T-helper 1 cell treated with Interleukin-12 subunit alpha and Interleukin-12 subunit beta and Interleukin-4 antibody, amounts not matched to agents 30 ng/mL and 1 ng/mL, for 36 hours (primary cell): ENCODE measurements around the gene EEF1AKMT3. TPM values are rescaled to one million over a fixed set of nuclear protein-coding genes. Genes with fewer than 3 reads are reported as not detected.

Experiments used
- intact Hi-C: fragments of 100-400 bp; cut with micrococcal nuclease; formaldehyde crosslinking; loops from one replicate; pipeline ENCODE4 v1.15.1; 2024
- total RNA-seq: library from RNA; stranded (reverse); gene quantifications from 2 replicates; pipeline ENCODE4 v1.2.3, GENCODE V29; 2022

The EEF1AKMT3 gene
- total RNA-seq, 1 donor from 2014 or later: 2.9 TPM

DNA sequence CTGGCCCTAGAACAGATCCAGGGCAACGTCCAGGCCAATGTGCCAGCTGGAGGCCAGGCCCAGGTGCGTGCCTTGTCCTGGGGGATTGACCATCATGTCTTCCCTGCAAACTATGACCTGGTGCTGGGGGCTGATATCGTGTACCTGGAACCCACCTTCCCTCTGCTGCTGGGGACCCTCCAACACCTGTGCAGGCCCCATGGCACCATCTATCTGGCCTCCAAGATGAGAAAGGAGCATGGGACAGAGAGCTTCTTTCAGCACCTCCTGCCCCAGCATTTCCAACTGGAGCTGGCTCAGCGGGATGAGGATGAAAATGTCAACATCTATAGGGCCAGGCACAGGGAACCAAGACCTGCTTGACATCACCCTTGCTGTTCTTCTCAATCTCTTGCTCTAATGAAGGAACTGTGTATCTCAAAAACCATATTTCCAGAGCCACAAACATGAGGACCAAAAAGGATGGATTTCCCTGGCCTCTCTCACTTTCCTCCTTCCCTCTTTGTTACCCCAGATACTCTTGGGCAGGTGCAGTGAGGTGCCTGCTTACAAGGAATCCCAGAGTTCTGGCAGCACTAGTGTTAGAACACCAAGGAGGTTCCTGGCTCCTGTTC, 8.0 kb downstream of the EEF1AKMT3 start:
- intact Hi-C loops: no loop called here

DNA sequence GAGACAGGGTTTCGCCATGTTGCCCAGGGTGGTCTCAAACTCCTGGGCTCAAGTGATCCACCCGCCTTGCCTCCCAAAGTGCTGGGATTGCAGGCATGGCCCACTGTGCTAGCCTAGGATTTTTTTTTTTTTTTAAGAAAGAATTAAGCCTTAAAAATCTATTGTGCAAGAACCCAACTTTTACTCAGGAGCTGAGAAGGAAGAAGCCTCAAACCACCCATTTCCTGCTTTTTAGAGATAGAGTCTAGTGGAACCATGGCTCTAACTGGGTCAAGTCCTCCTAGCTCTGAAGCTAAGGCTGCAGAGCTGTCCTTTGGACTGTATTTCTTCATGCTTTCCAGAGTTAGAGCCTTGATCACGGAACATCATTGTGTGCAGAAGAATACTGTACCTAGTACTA, 8.8 kb downstream of the EEF1AKMT3 start:
- intact Hi-C loops: no loop called here

DNA sequence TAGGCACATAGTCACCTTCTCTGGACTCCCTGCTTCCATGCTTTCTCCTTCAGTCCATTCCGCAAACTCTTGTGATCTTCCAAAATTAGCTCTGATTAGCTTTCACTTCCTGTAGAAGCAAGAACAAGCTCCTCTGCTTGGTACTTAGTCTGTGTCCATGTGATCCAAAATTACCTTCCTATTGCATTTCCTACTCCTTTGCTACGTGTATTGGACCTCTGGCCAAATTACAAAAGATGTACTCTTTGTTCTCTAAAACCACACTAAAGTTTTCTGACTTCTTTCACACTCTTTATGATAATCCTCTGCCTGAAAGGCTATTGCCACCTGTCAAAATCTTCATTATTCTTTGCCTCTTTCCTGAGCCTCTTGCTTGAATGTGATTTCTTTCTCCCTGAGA, 9.4 kb downstream of the EEF1AKMT3 start:
- intact Hi-C loops: loop anchor here (1.0 to 2.0 kb wide), 11 partner anchors 10 to 154 kb away; partner anchors contain the start of genes CDK4, CTDSP2, EEF1AKMT3 and METTL1

DNA sequence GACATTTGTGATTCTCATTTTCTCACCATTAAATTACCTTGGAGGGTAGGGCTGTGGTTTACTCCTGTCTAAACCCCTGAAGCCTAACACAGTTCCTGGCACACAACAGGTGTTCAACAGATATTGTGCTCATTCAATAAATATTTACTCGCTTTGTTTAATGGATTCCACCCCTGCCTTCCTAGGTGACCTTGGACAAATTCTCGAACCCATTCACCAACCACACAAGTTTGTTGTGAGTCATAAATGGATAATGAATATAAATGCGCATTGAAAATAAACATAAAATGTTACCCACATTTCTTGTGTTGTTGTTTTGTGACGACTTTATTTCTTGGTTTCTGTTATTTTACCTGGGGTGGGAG, 9.8 kb downstream of the EEF1AKMT3 start:
- intact Hi-C loops: loop anchor here (1.0 to 2.0 kb wide), 11 partner anchors 10 to 154 kb away; partner anchors contain the start of genes CDK4, CTDSP2, EEF1AKMT3 and METTL1

DNA sequence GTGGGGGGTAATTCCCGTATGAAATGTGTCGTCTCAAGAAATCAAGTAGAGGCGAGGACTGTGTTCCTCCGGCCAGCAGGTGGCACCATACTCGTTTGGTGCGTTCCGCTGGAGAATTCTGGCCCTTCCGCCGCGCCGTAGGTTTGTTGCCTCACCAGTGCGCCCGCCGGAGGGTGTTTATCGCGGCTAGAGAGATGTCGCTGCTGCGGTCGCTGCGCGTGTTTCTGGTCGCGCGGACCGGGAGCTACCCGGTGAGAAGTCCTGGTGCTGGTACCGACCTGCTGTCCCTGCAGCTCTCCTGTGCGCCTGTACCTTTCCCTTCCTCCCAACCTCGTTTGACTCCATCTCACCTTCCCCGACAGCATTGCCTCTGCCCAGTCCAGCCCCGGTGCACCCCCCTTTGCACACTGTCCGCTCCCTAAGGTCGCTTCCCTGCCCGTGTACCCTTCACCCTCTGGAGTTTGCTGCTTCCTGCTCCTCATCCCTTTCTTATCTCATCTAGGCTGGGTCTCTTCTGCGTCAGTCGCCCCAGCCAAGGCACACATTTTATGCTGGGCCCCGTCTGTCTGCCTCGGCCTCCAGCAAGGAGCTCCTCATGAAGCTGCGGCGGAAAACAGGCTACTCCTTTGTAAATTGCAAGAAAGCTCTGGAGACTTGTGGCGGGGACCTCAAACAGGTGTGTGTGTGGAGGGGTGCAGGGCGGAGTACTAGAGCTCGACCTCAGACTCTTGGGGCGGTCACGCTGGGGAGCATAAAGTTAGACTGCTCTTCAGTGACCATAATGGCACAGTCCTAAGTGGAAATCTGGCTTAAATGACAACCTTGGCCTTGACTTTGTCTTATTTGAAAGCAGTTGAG, 10.4 kb downstream of the EEF1AKMT3 start, which contains the start of gene TSFM:
TSS of gene TSFM (plus strand) at position 180 of the 858 bp plus-strand sequence. CDS start at position 195, 15 bp downstream.
- intact Hi-C loops: loop anchor here (1.0 to 2.0 kb wide), 11 partner anchors 11 to 153 kb away; partner anchors contain the start of genes CDK4, CTDSP2, EEF1AKMT3 and METTL1

- intact Hi-C loops: loop anchor here (2.0 kb wide), 3 partner anchors 19 to 55 kb away; no protein-coding TSS in a partner anchor
Observed at GRCh38 chr12:57783466-57783801, 11.0 kb downstream of the EEF1AKMT3 start.

- intact Hi-C loops: loop anchor here (2.0 kb wide), 3 partner anchors 19 to 55 kb away; no protein-coding TSS in a partner anchor
Observed at GRCh38 chr12:57783861-57784260, 11.4 kb downstream of the EEF1AKMT3 start.

DNA sequence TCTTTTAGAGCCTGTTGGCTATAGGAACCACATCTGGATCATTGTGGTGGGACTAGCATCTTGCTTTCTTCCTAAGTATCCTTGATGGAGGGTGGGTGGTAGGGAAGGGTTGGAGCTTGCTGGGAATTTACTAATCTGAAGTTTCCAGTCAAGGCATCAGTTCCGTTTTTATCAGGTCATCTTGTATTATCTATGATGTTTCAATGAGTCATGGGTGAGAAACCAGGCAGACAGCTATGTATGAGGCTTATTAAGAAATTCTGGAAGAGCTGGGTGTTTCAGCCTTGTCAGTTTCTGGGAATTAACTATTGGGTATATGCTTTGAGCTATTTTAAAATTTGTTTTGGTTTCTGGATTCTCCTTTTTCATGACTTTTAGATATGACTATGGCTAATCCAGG, 21.5 kb downstream of the EEF1AKMT3 start:
- intact Hi-C loops: no loop called here

GRCh38 chr12:57795354-57795753, 22.9 kb downstream of the EEF1AKMT3 start:
- intact Hi-C loops: no loop called here

- intact Hi-C loops: no loop called here
Observed at GRCh38 chr12:57796996-57797395, 24.6 kb downstream of the EEF1AKMT3 start.

DNA sequence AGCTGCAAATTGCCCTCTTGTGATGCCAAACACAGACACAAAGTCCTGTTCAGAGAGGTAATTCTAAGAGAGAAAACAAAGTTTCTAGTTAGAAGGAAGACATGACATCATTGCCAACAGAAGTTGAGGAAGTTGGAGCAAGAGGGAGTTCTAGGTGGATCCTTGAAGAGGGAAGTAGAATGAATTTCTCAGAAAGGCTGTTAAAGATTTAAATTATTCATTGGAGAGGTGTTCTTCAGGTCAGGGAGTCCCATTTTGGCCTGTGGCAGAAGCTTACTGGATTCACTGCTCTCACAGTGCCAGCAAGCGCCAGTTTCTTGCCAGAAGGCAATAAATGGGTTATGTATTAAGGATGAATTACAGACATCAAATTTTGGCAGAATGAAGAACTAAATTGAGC, 25.5 kb downstream of the EEF1AKMT3 start:
- intact Hi-C loops: no loop called here

DNA sequence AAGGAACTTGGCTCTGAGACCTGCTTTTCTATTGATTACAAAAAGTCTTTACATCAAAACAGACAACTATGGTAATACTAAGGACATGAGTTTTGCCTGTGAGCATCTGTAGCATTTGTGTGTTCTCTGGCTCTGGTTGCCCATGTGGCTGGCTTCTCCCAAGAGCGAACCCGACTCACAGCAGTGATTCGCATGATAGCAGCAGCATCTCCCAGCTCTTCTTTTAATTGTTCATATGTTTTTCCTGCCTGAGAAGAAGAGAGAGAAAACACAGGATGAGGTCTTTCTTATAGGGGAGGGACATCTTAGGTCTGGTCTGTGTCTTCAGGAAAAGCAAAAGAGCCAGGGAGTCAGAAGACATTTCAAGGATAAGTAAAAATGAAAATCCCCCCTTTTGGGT, 28.6 kb downstream of the EEF1AKMT3 start:
- intact Hi-C loops: no loop called here

- intact Hi-C loops: loop anchor here (1.0 kb wide), 3 partner anchors 29 to 103 kb away; partner anchors contain the start of gene CTDSP2
Observed at GRCh38 chr12:57802607-57803006, 30.2 kb downstream of the EEF1AKMT3 start.

GRCh38 chr12:57803319-57803893, 31.0 kb downstream of the EEF1AKMT3 start:
- intact Hi-C loops: loop anchor here (1.0 kb wide), 3 partner anchors 28 to 102 kb away; partner anchors contain the start of gene CTDSP2

- intact Hi-C loops: no loop called here
Observed at GRCh38 chr12:57806677-57807076, 34.3 kb downstream of the EEF1AKMT3 start.

GRCh38 chr12:57807285-57807684, 34.9 kb downstream of the EEF1AKMT3 start:
- intact Hi-C loops: no loop called here

DNA sequence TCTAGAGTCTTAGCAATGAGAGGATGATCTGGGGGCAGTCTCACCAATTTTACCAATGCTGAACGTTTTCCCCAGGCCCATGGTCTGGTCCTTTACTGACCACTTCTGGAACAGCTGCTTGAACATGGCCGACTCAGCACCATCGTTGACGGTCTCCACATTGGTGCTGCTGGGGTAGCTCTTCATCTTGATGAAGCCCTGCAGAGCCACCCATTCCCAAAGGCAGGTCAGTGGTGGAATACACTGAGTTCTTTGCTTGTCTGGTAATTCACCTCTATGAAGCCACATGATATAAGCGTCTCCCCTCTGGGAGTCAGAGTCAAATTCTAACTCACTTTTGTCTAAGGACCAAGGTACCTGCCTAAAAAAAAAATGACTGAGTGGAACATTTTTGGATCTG, 35.9 kb downstream of the EEF1AKMT3 start:
- intact Hi-C loops: no loop called here

DNA sequence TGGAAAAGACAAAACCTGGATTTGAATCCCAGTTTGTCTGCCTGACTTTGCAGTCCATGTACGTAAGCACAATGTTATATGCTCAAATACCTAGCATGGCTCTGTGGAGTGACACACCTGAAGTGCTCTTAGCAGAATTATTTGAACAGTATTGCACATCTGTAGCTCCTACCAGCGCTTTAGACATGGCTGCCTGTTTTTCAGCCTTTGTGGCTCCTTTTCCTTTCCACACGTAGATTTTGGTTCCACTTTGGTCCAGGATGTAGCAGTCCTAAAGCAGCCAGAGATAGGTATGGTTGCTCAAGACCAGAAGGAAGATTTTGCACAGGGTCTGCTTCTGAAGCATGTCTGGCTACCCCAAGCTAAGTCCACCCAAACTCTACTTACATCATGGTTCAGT, 37.0 kb downstream of the EEF1AKMT3 start:
- intact Hi-C loops: no loop called here

DNA sequence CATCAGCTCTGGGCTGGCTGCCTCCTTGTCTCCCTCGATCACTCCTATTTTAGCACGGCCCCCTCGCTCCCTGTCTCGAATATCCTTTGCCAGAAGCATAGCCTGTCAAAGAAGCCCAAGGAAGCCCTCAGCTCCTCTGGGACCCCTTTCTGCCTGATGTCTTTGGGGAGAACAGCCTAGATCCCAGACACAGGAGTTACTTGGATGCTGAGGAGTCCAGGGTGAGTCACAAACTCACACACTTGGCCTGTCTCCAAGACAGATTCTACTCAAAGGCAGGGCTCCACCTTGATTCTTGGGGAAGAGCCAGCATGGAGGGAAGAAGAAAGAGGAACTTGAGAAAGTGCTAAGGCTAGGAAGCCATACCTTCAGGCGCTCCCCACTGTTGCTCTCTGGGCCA, 38.0 kb downstream of the EEF1AKMT3 start:
- intact Hi-C loops: no loop called here

GRCh38 chr12:57811028-57811755, 38.8 kb downstream of the EEF1AKMT3 start:
- intact Hi-C loops: no loop called here
